ENCODE results near the gene CYP26B1.

Gene CYP26B1

GRCh38 chr2:72173640-72174321 is 26.1 kb upstream of the CYP26B1 start:
- H3K4me3 ChIP-seq (ENCODE audit: control insufficient read depth, low read depth, low read length): no peak overlapping the region
- DNase-seq (ENCODE audit: low read depth): no peak
- no peak for TF ChIP-seq CTCF (conservative IDR thresholded peaks at IDR 0.05; ENCODE audit: control insufficient read depth, insufficient read depth, low read depth, low read length)

- H3K4me3 ChIP-seq (ENCODE audit: control insufficient read depth, low read depth, low read length): no peak overlapping the region
- TF ChIP-seq CTCF (conservative IDR thresholded peaks at IDR 0.05; ENCODE audit: control insufficient read depth, insufficient read depth, low read depth, low read length): no peak
- DNase-seq (ENCODE audit: low read depth): no peak
These were observed 24.8 kb upstream of the CYP26B1 start for GRCh38 chr2:72172478-72172877.

GRCh38 chr2:72166279-72166678 is 18.6 kb upstream of the CYP26B1 start:
- no peak for TF ChIP-seq CTCF (conservative IDR thresholded peaks at IDR 0.05; ENCODE audit: control insufficient read depth, insufficient read depth, low read depth, low read length)

GRCh38 chr2:72165792-72166191 is 18.1 kb upstream of the CYP26B1 start:
- no peak for TF ChIP-seq CTCF (conservative IDR thresholded peaks at IDR 0.05; ENCODE audit: control insufficient read depth, insufficient read depth, low read depth, low read length)
- no peak overlapping the region for H3K4me3 ChIP-seq (ENCODE audit: control insufficient read depth, low read depth, low read length)
- peak; percentile 24 for DNase-seq (ENCODE audit: low read depth)

More at GRCh38 chr2:72166279-72166678, 18.6 kb upstream of the CYP26B1 start:
- H3K4me3 ChIP-seq (ENCODE audit: control insufficient read depth, low read depth, low read length): no peak overlapping the region
- no peak for DNase-seq (ENCODE audit: low read depth)

- no peak for DNase-seq (ENCODE audit: low read depth)
- H3K4me3 ChIP-seq (ENCODE audit: control insufficient read depth, low read depth, low read length): no peak overlapping the region
- TF ChIP-seq CTCF (conservative IDR thresholded peaks at IDR 0.05; ENCODE audit: control insufficient read depth, insufficient read depth, low read depth, low read length): no peak
These were observed 14.9 kb upstream of the CYP26B1 start for GRCh38 chr2:72162574-72162973.

GRCh38 chr2:72159211-72159993 is 11.7 kb upstream of the CYP26B1 start:
- TF ChIP-seq CTCF (conservative IDR thresholded peaks at IDR 0.05; ENCODE audit: control insufficient read depth, insufficient read depth, low read depth, low read length): no peak
- DNase-seq (ENCODE audit: low read depth): no peak
- H3K4me3 ChIP-seq (ENCODE audit: control insufficient read depth, low read depth, low read length): no peak overlapping the region

Measured in fibroblast of mammary gland (primary cell).